ENCODE data around the gene POLD1.

POLD1 gene

DNA sequence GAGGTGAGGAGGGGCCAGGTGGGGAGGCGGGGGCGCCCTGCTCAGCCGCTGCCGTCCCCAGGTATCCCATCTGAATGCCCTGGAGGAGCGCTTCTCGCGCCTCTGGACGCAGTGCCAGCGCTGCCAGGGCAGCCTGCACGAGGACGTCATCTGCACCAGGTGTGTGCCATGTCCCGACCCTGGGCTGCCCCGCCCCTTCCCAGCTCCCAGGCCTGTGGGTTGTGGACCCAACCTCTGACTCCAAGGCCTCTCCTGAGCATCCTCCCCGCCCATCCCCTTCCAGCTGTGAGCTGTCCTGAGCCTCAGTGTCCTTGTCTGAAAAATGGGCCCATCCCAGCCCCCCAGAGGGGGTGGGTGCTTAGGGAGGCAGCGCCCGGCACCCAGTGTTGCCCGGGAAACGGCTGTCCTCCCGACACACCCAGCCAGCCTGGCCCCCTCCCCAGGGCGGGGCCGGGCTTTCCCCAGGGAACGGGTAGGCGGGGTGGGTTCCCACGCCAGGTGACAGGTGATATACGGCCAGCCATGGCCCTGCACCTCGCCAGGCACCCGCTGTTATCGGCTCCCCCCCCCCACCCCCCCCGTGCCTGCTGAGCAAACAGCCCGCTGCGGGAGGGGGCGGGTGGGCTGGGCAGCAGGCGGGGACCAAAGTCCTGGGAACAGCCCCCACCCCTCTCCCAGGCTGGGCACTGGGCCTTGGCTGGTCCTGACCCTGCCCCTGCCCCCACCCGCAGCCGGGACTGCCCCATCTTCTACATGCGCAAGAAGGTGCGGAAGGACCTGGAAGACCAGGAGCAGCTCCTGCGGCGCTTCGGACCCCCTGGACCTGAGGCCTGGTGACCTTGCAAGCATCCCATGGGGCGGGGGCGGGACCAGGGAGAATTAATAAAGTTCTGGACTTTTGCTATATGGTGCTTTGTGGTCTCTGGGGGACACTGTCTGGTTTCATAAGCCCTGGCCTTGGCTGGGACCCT, 33.2 kb downstream of the POLD1 start:
- DNase-seq, result no peak

- DNase-seq, result no peak
Measured at GRCh38 chr19:50418176-50419021, 34.3 kb downstream of the POLD1 start, which contains the start of gene SPIB. TSS of gene SPIB (plus strand) at chr19:50418938. CDS start at chr19:50418963, 25 bp downstream.

DNA sequence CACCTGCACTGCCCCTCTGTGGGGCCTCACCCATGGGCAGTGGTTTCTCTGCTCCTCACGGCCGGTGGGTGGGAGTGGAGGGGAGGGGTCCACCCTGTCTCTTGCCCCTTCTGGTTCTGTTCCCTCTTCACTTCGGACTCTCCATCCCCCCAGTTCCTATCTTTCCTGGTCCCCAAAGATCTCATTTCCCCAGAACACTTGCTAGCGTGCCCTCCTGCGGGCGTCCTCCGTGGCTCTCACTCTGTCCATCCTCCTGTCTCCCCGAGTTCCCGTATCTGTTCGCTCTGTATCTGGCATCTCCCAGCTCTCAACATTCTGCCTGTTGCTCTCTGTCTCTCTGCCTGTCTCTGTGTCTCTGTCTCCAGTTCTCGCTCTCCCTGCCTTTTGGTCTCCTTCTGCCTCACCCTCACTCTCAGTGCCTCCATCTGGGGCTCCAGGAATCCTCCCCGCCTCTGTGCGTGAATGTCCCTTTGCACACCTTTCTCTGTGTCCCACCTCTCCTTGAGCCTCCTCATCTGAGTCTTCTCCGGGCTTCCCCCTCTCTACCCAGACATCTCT, 35.0 kb downstream of the POLD1 start:
- no peak for DNase-seq

GRCh38 chr19:50419580-50420035, 35.5 kb downstream of the POLD1 start:
- no peak for DNase-seq

DNA sequence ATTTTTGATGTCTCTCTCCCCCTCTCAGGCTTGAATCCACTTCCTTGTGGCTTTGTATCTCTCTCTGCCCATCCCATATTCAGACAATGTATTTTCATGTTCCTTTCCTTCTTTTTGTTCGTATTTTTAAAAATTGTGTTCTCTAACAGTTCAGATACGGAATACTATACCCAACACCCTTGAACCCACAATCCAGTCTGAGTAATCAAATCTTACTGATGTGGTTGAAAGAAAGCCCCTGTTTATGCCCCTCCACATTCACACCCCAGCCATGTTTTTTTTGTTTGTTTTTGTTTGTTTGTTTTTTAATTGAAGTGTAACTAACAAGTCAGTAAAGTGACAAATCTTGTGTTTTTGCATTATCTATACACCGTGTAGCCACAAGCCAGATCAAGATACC, 36.0 kb downstream of the POLD1 start:
- no peak for DNase-seq

- DNase-seq, result no peak
Measured at GRCh38 chr19:50420808-50421207, 36.7 kb downstream of the POLD1 start.

GRCh38 chr19:50422397-50423278, 38.5 kb downstream of the POLD1 start:
- no peak for DNase-seq

DNA sequence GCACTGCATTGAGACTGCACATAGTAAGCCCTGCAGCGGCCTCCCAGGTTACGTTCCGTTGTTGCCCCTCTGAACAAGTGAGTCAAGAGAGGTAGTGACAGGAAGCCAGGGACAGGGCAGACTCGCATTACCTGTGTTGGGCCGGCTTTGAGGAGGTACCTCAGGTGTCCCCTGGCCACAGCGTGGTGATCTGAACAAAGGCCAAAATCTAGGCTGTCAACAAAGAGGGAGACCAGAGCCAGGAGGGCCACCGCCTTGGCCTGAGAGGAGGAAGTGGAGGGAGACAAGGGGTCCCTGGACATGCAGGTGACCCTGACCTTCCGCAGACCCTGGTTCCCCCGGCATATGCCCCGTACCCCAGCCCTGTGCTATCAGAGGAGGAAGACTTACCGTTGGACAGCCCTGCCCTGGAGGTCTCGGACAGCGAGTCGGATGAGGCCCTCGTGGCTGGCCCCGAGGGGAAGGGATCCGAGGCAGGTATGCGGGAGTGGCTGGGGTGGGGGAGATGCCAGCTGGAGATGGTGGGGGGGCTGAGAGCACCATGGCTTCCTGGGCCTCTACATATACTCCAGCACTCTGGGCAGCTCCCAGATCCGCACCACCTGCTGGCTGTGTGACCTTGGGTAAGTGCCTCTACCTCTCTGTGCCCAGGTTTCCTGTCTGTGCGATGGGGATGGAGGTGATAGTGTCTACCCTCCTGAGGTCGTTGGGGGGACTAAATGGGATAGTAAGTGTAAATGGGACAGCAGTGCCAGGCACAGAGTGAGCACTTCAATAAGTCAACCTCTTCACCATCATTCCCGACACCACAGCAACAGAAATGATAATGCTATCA, 39.3 kb downstream of the POLD1 start:
- no peak for DNase-seq

DNA sequence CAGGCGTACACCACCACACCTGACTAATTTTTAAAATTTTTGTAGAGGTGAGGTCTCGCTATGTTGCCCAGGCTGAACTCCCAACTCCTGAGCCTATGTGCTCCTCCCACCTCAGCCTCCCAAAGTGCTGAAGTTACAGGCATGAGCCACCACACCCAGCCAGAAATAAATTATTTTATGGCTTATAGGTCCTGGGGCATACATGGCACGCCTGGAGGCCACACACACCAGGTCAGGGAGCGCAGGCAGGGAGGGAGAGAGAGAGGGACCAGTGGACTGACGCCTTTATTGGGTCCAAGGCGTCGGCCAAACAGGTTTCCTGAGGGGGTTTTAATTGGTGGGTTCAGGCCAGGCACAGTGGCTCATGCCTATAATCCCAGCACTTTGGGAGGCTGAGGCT, 41.4 kb downstream of the POLD1 start:
- DNase-seq, result no peak

- DNase-seq, result no peak
Measured at GRCh38 chr19:50427318-50427925, 43.3 kb downstream of the POLD1 start.

DNA sequence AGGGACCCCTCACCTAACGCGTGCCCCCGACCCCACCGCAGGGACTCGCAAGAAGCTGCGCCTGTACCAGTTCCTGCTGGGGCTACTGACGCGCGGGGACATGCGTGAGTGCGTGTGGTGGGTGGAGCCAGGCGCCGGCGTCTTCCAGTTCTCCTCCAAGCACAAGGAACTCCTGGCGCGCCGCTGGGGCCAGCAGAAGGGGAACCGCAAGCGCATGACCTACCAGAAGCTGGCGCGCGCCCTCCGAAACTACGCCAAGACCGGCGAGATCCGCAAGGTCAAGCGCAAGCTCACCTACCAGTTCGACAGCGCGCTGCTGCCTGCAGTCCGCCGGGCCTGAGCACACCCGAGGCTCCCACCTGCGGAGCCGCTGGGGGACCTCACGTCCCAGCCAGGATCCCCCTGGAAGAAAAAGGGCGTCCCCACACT, 43.9 kb downstream of the POLD1 start:
- peak in 55 of 58 donors; percentile 5 to 89 (median 68) for DNase-seq

DNA sequence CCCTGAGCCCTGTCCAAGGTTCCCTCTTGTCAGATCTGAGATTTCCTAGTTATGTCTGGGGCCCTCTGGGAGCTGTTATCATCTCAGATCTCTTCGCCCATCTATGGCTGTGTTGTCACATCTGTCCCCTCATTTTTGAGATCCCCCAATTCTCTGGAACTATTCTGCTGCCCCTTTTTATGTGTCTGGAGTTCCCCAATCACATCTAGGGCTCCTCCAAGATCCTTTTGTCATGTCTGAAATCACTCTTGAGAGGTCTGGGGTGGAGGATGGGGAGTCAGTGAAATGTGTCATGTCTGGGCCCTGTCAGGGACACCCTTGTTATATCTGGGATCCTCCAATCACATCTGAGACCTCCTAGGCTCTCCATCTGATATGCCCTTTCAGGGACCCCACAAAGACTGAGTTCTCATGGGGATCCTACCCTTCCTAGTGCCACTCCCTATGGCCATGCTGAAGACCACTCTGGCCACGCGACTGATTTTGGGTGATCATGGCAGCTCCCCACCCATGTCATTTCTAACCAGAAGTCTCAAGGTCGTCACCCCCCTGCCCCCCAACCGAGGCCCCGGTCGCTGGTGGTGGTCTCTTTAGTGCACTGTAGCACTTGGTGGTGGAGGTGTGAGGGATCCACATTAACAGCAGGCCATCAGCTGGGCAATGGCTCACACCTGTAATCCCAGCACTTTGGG, 44.8 kb downstream of the POLD1 start:
- DNase-seq, result no peak

DNA sequence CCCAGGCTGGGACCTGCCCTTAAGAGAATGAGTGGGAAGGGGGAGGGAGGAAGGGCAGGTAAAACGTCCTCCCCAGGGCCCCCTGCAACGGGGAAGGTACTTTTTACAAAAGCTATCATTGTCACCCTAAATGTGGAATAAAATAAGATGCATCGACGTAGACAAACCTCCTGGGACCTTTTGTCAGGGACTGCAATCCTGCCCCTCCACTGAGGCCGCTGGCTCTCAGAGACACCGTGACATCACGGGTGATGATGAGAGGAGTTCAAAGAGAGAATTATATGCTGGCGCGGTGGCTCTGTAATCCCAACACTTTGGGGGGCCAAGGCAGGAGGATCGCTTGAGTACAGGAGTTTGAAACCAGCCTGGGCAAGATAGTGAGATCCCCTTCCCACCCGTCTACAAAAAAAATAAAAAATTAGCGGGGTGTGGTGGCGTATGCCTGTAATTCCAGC, 46.8 kb downstream of the POLD1 start:
- no peak for DNase-seq

DNA sequence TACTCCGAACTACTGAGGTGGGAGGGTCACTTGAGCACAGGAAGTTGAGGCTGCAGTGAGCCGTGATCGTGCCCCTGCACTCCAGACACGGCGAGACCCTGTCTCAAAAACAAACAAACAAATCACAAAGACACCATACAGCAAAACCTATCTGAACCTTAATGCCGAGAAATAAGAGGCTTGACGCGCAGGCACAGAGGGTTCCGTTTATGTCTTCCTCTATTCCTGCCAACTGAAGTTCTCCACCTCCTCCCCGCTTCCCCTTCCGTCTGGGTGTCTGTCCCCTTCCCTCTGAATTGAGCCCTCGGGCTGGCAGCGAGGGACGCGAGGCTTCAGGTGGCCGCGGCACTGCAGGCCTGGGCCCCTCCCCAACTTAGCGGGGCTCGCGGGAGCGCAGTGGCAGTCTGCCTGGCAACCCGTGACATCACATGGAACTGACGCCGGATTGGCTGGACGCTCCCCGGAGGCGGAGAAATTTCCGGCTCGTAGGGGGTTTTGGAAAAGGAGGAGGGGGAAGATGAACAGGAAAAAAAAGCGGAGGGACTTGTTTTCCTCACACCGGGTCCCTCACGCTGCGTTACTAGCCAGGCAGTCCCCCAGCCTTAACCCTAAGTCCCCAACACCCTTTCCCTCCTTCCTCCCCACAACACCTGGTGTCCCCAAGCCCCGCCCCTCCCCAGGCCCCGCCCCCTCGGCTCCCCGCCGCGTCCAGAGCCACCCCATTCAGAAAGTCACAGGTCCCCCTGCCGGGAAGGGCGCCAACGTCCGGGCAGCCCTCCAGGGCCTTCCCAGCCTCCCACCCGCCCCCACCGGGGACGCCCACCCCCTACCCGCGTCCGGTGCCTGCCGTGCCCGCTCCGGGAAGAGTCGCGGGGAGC, 47.4 kb downstream of the POLD1 start:
- DNase-seq, result peak in 57 of 58 donors; percentile 6 to 91 (median 71)

GRCh38 chr19:50432221-50433028, 48.3 kb downstream of the POLD1 start, which contains the start of gene MYBPC2:
TSS of gene MYBPC2 (plus strand) at chr19:50432892. CDS start at chr19:50432954, 62 bp downstream.
- no peak for DNase-seq
